ENCODE measurements around the gene ZC3HAV1L. TPM values are rescaled to one million over a fixed set of nuclear protein-coding genes. Genes with fewer than 3 reads are reported as not detected.

The ZC3HAV1L gene
- total and polyA plus RNA-seq, 2 of the 13 experiments (the other 11 are each of a cell fraction or from before 2014, with no cell fraction given): 8.4 to 11.1 TPM

GRCh38 chr7:139061416-139061815, 25.6 kb upstream of the ZC3HAV1L start:
- WGBS (ENCODE audit: low lambda C conversion rate): 97% methylated on average over 5 of the region's 5 CpGs
- in situ Hi-C loops (cut with HindIII; ENCODE audit: extremely low pct_ligation_motif_present, low pct_unique_long_range_greater_than_20kb) (no loop called here), intact Hi-C loops (cut with micrococcal nuclease; ENCODE audit: unreplicated experiment) (no loop called here)
- no peak overlapping the region for H3K9ac ChIP-seq (ENCODE audit: insufficient read depth, low read depth, low read length)
- no peak overlapping the region for H2AFZ ChIP-seq (ENCODE audit: low read length)
- no peak for ATAC-seq
- no peak for DNase-seq (ENCODE audit: low spot score)
- no peak overlapping the region for H3K4me2 ChIP-seq (ENCODE audit: low read depth, low read length)
- H4K20me1 ChIP-seq (ENCODE audit: insufficient read depth, low read length): no peaks in the 10 kb centered on the region
- H3K9me3 ChIP-seq (ENCODE audit: low read length): no peaks in the 10 kb centered on the region
- H3K36me3 ChIP-seq (replicated peaks in 1 of 2; ENCODE audit: control insufficient read depth in 1 of 2, insufficient read depth in 2 of 2, low read length in 2 of 2): peaks cover 24 to 73% of the 10 kb centered on the region in 2 experiments
- ChIA-PET CTCF (ENCODE audit: low intra/inter-chr PET ratio, low total read pairs) (no interaction called here), POLR2A (no interaction called here)
- BruUV-seq (replicated peaks): no TSS peak
- no peak overlapping the region for H3K4me3 ChIP-seq (replicated peaks in 1 of 3; ENCODE audit: insufficient read depth in 1 of 3, low read depth in 2 of 3, low read length in 3 of 3)
- no peaks in the 10 kb centered on the region for H3K4me1 ChIP-seq (ENCODE audit: insufficient read depth, low read length)
- FAIRE-seq: no peak
- H3K27ac ChIP-seq (ENCODE audit: extremely low read length, insufficient read depth, low read length): no peak overlapping the region
- no peaks in the 10 kb centered on the region for H3K27me3 ChIP-seq (ENCODE audit: control insufficient read depth in 1 of 2, insufficient read depth in 2 of 2, low read length in 2 of 2)
- no peak for TF ChIP-seq POGK (CRISPR knock-in tag; conservative IDR thresholded peaks at IDR 0.05)
- no peak for TF ChIP-seq TCF7 (IDR thresholded peaks at IDR 0.05; ENCODE audit: low read depth)
- no peak for TF ChIP-seq RELA (CRISPR knock-in tag; IDR thresholded peaks at IDR 0.05)
- no peak for TF ChIP-seq MAFG (CRISPR knock-in tag; IDR thresholded peaks at IDR 0.05)
- TF ChIP-seq ZNF234 (CRISPR knock-in tag; conservative IDR thresholded peaks at IDR 0.05): no peak
- no peak for TF ChIP-seq RXRB (CRISPR knock-in tag; IDR thresholded peaks at IDR 0.05; ENCODE audit: borderline replicate concordance)
- no peak for TF ChIP-seq ZNF329 (CRISPR knock-in tag; IDR thresholded peaks at IDR 0.05; ENCODE audit: low read depth)
- no peak for TF ChIP-seq ZBTB26 (CRISPR knock-in tag; IDR thresholded peaks at IDR 0.05; ENCODE audit: borderline replicate concordance)
- no peak for TF ChIP-seq DZIP1 (CRISPR knock-in tag; IDR thresholded peaks at IDR 0.05)
- TF ChIP-seq TAF1 (CRISPR knock-in tag; IDR thresholded peaks at IDR 0.05): no peak
- TF ChIP-seq ZNF362 (CRISPR knock-in tag; IDR thresholded peaks at IDR 0.05; ENCODE audit: borderline replicate concordance): no peak
- no peak for TF ChIP-seq GATAD1 (CRISPR knock-in tag; IDR thresholded peaks at IDR 0.05)
- no peak for TF ChIP-seq CREM (IDR thresholded peaks at IDR 0.05)
- no peak for TF ChIP-seq CREM (CRISPR knock-in tag; IDR thresholded peaks at IDR 0.05)
- TF ChIP-seq MXI1 (IDR thresholded peaks at IDR 0.05; ENCODE audit: borderline replicate concordance, low read depth, low read length): no peak
- no peak for TF ChIP-seq HIVEP1 (CRISPR knock-in tag; IDR thresholded peaks at IDR 0.05)
- no peak for TF ChIP-seq SMAD3 (CRISPR knock-in tag; IDR thresholded peaks at IDR 0.05)
- no peak for TF ChIP-seq KLF12 (CRISPR knock-in tag; IDR thresholded peaks at IDR 0.05; ENCODE audit: borderline replicate concordance)
- no peak for TF ChIP-seq KDM4B (CRISPR knock-in tag; IDR thresholded peaks at IDR 0.05)
- H3K79me2 ChIP-seq (ENCODE audit: insufficient read depth, low read length): no peaks in the 10 kb centered on the region

Measured in HepG2 (cell line).